HG02623 (cell line): ENCODE measurements around the gene NT5C2.

Source experiments
- ATAC-seq: cut with Tn5 transposase; IDR thresholded peaks from one replicate; pipeline ENCODE4 v1.9.1; 2021; ENCODE audit warnings: moderate library complexity; ENCODE audit not compliant: unreplicated experiment

NT5C2 gene

DNA sequence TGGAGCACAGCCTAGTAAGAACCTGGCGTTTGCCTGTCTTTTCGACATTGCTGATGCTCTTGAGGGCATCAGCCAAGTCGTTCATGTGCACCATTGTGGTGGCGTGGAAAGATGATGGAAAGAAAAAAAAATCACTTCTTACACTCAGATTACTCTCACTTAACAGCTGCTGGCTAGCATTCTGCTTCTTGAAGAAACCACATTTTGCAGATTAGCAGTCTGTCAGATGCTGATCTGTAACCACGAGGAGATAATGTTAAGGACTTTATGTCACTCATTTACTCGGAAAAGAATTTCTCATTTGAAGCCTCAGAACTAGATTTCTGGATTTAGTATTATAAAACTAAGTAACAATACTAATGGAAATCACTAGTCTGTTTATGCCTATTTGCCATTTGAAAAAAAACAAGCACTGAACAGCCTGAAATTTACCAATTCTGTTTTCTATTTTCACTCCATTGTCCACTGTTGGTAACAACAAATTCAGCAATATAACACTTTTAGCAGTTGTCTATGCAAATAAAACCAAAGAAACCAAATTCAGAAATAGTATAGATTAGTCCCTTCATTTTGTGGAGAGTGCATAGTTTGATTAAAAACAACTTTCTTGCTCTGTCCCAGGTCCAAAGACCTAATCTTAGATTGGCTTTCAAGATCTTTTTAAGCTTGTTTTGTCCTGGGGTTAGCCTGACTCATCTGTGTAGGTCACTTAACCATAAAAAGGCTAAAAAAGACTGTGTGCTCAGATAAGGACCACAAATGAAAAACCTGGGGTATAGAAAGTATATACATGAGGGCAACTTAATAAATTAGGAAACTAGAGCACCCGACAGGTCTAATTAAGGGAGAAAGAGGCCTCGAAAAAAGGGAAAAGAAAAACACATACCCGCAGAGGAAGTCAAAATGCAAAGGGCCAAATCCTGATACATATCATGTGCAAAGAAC lies 67.5 kb downstream of the NT5C2 start:
- peak; percentile 75 for ATAC-seq

DNA sequence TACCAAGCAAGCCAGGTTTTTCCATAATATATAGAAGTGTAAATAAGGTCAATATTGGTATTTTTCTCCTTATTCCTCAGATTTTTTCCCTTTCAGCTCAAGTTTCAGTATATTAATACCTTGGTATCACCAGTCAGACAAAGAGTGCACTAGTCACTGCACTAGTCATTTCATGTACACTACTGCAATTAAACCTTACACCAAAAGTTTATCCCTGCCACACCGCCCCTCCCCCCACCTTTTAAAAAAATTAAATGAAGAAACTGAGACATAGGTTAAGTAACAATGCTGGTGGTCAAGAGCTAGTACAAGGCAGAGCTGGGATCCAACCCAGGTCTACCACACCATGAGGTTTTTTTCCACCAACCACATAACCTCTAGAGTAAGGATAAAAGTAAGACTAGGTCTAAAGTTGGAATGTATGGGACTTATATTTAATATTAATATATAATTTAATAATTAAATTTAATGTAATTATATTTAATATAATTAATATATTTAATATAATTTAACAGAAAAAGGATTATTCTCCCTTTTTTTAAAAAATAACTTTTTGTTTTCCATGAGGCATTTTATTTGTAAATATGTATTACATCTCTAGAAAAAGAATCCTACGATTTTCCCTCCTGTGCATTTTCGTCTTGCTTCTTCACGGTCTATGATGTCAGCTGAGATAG lies 68.5 kb downstream of the NT5C2 start:
- ATAC-seq: no peak

DNA sequence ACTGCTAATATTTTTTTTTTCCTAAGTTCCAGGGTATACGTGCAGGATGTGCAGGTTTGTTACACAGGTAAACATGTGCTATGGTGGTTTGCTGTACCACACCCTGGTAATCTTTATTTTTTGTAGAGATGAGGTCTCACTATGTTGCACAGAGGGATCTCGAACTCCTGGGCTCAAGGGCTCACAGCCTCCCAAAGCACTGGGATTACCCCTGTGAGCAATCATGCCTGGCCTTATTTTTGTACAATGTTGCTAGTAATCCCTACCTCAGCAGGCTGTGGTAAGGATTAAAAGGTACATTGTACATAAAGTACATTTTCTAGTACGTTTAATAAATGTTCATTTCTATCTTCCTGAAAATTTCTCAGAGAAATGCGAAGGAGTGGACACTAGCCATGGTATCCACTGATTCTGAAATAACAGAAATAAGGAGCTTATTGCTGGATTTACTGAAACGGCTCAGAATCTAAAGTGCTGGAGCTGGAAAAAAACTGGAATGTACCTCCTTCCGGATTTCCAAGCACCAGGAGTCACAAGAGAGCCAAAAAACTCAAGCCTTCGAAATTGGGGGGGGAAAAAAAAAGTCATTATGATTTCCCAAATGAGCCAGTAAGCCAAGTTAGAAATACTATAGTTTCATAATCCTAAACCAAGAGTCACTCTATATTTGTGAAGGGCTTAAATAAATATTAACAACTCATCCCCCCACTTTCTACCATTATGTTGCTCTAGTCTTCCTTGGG lies 69.6 kb downstream of the NT5C2 start:
- no peak for ATAC-seq

DNA sequence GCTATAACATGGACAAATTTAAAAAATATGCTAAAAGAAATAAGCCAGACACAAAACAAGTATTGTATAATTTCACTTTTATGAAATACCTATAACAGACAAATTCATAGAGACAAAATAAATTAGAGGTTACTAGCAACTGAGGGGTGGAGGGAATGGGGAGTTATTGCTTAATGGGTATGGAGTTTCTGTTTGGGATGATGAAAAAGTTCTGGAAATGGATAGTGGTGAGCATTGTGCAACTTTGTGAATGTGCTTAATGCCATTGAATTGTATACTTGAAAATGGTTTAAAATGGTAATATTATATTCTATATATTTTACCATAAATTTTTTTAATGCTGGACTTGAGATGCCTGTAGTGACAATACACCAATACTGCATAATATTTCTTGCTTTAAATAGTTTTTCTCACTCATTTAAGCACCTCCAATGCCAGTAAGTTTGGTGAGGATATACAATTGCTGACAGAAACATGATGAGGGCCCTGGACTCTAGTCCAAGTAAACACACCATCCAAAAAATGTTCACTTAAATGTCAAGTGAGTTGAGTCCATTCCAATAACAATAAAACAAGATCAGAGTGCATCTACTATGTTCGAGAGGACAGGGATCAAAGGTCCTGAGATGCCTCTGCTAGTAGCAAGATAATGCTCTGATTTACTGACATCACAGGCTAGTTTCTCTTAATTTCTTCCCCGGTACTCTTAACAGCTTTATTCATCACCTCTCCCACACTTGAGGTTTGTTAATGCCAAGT lies 71.9 kb downstream of the NT5C2 start:
- ATAC-seq: no peak

DNA sequence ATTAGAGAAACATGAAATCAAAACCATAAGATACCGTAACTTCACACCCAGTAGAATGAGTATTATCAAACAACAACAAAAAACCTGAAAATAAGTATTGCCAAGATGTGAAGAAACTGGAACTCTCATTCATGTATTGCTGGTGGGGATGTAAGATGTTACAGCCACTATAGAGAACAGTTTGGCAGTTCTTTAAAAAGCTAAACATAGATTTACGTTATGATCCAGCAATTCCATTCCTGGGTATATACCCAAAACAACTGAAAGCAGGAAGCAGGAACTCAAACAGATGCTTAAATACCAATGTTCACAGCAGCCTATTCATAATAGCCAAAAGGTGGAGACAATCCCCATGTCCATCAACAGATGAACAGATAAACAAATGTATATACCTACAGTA lies 72.5 kb downstream of the NT5C2 start:
- ATAC-seq: no peak

DNA sequence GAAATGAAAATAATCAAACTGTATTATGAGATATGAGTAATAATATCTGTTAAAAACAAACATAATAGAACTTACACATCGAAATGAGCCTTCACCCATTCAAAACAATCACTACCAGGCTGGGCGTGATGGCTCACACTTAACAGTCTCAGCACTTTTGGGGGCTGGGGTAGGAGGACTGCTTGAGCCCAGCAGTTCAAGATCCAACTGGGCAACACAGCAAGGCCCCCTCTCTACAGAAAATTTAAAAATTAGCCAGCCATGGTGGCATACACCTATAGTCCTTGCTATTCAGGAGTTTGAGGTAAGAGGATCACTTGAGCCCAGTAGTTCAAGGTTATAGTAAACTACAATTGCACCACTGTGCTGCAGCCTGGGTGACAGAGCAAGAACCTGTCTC lies 75.8 kb downstream of the NT5C2 start:
- ATAC-seq: no peak

DNA sequence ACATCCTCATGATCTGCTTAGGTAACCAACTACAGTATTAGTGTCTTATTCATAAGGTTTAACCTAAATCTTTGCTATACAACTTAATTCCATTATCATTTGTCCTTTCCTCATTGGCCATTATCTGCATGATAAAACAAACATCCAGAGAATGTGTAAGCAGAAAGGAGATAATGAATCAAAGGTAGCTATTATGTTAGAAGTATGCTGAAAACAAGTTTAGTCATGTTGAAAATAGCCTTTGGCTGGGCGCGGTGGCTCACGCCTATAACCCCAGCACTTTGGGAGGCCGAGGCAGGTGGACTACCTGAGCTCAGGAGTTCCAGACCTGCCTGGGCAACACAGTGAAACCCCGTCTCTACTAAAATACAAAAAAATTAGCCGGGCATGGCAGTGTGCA lies 78.2 kb downstream of the NT5C2 start:
- ATAC-seq: no peak

DNA sequence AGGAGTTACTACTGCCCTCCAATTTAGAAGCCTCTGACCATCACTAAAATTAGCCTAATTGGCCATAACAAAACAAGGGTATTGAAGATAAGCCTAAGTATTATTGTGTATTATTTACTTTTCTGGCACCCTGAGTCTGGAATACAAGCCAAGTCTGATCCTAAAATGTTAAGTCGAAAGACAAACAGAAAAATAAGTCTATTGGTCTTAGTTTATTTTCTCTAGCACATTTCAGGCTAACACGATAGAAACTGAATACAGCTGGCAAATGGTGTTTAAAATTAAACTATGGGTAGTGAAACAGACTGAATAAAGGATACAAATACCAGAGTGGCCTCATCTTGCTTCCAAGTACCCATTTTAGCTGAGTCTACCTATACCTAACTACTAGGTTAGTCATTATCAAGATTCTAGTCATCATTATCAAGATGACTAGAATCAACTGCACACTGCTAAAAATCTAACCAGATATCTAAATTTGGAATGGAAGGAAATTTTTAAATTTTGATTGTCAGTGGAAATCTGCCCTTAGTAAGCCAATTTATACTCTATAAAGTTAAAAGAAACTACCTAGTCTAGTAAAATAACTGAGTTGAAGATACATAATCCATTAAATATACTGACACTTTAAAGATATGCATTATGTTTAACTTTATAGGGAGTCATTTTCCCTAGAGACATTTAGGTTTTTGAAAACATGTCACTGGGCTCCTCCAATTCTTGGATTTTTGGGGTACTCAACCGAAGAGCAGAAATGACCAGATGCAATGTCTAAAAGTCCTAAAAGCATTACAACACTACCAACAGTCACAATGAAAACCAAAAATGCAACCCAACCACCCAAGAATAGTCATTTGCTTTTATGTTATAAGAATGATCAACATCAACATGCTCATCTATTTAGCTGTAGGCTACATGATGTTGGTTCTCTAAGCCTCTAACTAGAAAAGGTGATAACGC lies 80.9 kb downstream of the NT5C2 start:
- peak; percentile 37 for ATAC-seq

DNA sequence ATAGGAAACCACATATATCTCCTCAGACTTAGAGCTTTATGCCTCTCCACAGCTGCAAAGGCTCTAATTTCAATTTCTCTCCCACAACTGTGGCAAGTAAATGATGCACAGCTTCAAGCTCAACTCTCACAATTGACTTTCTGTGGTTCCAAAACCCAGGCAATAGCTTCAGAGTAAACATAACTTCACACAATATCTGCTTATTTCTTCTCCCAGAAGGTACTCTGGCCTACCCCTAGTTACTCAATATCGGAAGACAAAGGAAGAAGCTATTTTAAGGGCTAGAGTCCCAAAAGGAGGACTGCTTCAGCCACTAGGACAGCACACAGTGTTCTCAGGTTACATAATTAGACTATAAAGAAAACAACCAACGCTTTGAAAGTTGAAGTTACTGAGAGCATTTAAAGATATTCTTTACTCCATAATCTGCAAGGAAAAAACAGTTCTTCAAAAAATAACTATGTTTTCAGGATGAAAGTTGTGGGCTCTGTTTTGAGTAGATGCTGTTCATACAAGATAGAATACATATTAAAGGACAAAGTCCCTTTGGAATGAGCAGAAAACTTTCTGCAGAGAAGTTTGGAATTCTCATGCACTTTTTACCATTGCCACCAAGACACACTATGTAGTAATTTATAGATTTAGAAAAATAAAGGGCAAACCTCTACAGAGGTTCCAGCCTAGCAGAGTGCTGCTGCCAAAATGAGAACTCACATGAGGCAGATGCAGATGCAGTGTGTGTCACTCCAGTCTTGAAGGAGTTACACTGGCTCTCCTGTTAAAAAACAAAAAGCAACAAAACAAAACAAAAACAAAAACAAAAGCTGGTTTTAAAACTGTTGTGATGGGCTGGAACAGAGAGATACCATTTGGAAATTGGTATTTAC lies 81.8 kb downstream of the NT5C2 start:
- ATAC-seq: no peak

DNA sequence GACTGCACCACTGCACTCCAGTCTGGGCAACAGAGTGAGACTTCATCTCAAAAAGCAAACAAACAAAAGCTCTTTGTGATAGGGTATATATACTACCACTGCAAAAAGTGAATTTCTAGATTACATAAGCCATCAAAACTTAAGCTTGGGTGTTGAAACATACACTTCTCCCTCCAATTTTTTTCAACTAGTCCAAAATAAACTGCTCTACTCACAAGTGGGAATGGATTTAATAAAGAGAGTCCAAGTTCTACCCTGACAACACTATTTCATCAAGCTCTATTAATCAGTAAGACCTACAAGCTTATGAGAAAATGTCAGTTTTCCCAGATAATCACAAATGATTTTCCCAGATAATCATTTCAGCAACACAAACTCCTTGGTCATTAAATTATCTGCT lies 82.7 kb downstream of the NT5C2 start:
- no peak for ATAC-seq

DNA sequence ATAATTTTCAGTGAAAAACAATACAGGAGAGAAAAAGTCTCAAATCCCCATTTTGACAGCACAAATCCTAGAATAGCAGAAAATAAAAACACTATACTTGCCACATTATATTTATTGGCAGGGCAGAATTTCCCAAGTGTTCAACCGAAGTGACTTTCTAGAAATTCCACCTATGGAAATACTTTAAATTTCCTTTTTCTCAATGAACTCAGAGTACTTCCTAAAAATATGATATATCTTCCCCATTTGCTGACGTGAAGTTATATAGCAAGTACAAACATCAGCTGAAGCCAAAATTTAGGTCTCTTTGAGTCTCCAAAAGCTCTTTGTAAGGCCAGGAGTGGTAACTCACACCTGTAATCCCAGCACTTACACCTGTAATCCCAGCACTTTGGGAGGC lies 83.3 kb downstream of the NT5C2 start:
- no peak for ATAC-seq

DNA sequence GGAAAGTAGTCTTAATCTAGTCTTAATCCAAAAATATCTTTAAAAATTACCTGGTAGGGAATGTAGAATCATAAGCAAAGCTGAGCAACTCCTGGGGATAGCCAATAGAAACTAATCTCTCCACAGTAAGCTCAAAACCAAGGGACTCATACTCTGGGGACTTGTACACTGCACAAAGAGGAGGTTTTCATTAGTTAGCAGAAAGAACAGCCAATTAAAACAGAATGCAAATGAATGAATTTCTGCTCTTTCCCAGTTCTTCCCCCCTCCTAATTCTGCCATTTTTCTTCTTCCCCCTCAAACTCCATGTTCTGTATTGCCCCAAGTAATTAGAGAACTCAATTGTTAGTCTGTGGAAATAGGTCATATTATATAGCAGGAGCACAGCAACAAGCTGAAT lies 86.5 kb downstream of the NT5C2 start:
- ATAC-seq: no peak

DNA sequence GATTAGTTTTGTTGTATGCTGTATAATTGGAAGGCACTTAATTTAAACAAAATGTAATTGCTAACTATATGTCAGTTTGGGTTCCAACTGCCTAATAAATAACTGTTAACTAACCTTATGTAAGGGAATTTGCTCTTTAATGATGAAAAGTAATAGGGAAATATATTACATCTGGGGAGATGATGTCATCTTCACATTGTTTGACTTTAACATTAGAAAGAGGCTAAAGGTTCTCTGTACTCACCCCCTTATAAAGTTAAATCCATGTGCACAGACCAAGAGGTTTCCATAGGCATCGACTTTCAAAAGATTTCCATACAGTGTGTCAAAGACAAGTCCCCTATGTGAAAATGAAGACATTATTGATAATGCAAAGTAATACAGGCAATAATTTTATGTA lies 87.6 kb downstream of the NT5C2 start:
- no peak for ATAC-seq

DNA sequence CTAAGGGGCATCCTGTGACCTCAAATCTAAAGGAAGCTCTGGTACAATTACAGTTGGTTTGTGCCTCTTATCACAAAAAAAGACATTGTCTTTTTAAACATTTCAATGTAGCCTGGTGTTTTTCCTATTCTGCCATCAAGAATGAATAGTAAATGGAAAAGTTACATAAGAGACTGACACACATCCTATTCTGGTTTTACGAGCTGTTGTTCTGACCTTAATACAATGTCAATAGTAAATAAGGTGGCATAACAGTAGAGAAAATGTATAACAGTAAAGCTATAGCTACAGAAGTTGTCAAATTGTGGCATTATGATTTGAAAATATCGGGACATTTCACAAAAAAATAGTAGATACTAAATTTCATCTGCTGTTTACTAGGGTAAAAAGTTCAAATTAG lies 88.4 kb downstream of the NT5C2 start:
- ATAC-seq: no peak

DNA sequence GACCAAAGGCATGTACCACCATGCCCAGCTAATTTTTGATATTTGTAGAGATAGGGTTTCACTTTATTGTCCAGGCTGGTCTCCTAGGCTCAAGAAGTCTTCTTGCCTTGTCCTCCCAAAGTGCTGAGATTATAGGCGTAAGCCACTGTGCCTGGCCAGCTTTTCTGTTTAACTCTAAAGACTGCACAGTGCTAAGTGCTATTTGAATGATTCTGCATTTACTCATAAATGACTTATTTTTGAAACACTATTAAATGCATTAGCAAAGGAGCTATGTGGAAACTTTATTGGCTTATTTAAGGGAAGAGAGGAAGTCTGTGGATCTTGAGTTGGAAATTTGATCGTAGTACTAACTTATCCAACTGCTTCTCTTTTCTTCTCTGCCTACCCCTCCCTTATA lies 89.1 kb downstream of the NT5C2 start:
- ATAC-seq: no peak

DNA sequence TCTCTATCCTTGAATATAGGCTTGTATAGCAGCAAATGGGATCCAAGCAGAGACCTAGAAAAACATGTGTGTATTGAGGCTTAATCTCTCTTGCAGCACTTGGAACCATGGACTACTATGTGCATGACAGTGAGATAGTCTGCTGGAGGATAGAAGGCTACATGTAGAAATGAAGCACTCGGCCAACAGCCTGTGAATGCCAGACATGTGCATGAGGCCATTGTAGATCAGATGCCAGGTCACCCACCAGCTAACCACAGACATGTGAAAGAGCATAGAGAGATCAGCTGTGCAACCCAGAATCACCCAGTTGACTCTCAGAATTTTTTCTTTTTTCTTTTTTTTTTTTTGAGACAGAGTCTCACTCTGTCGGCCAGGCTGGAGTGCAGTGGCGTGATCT lies 90.9 kb downstream of the NT5C2 start:
- ATAC-seq: no peak

DNA sequence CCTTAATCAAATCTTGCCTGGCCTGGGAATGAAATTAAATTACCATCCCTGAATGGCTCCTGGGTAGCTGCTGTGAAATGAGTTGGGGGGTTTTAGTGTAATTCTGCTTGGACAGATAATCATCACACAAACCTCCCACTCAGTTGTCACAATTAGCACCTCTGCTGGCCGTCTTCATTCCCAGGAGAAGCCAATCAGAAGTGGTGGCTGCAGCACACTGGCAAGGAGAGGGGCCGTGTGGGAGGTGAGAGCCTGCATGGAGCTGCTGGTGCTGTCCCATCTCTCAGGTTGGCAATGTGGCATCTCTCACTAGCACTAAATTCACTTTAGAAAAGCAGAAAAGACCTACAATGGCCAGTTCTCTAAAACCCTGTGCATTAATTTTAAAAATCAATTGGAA lies 92.5 kb downstream of the NT5C2 start:
- no peak for ATAC-seq

DNA sequence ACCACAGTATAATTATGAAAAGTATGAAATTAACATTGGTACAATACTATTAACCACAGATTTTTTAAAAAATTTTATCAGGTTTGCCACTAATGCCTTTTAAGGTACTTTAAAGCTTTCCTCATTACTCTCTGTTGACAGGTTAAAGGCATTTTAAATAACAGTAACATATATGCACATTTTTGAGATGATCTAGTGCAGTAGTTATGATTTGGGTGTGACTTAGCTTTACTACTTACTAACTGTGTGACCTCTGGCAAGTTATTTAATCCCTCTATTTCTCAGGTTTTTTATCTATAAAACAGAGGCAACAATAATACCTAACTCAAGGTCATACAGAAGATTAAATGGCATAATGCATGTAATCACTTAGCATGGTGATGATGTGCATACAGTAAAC lies 94.8 kb downstream of the NT5C2 start:
- no peak for ATAC-seq

DNA sequence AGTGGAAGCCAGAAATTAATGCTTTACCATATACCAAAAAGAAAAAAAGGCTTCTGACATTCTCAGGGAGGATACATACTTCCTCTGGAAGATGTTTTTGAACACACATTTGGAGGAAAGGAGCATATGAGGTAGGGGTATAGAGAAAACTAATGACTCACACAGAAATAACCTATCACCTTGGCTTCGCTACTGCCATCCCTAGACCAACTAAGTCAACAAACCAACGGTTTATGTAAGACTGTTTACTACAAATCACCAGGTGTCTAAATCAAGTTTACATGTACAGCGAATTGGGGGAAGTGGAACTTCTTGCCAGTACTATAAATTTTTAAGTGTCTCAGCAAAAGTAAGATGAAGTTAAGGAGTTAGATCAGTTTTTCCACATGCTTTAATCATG lies 96.9 kb downstream of the NT5C2 start:
- no peak for ATAC-seq
